Left lung (tissue), 10 donors: Measurements from ENCODE around the gene ZC3H18. TPM values are rescaled to one million over a fixed set of nuclear protein-coding genes. Genes with fewer than 3 reads are reported as not detected.

Source experiments
- ATAC-seq: fragments of 200-7000 bp; cut with Tn5 transposase; one replicate; pipeline ENCODE4 v1.9.1; 2020; ENCODE audit warnings: moderate library complexity
- DNase-seq, 4 donors: peaks; one replicate each; pipeline ENCODE4 v3.0.0-alpha.2; 2013 to 2020
- H3K27ac ChIP-seq, 2 donors: fragments of 200-600 bp; sonication (generic) in 1 of 2; one replicate each; pipeline versions ENCODE4 v1.5.0 to v1.8.0; 2020 to 2021
- H3K27me3 ChIP-seq, 2 donors: fragments of 200-600 bp; sonication (generic) in 1 of 2; one replicate each; pipeline versions ENCODE4 v1.5.0 to v1.8.0; 2020 to 2021
- H3K36me3 ChIP-seq, 2 donors: fragments of 200-600 bp; sonication (generic) in 1 of 2; one replicate each; pipeline versions ENCODE4 v1.5.0 to v1.8.0; 2020 to 2021
- H3K4me1 ChIP-seq, 2 donors: fragments of 200-600 bp; one replicate each; pipeline ENCODE4 v1.8.0; 2021
- H3K4me3 ChIP-seq, 2 donors: fragments of 200-600 bp; sonication (generic) in 1 of 2; one replicate each; pipeline versions ENCODE4 v1.5.0 to v1.8.0; 2020 to 2021; ENCODE audit warnings: mild to moderate bottlenecking in 1 of 2
- H3K9me3 ChIP-seq, 2 donors: fragments of 200-600 bp; sonication (generic) in 1 of 2; one replicate each; pipeline versions ENCODE4 v1.5.0 to v1.8.0; 2020 to 2021
- CTCF ChIP-seq, 2 donors: fragments of 200-600 bp; sonication (generic) in 1 of 2; IDR thresholded peaks; one replicate each; pipeline versions ENCODE4 v1.5.0 to v1.8.0; 2021; ENCODE audit warnings: antibody characterized with exemption in 2 of 2
- intact Hi-C, 2 donors: fragments of 100-400 bp; cut with DNase I; formaldehyde crosslinking; loops; one replicate each; pipeline versions ENCODE4 v1.11.2 to v1.14.2; 2022
- polyA plus RNA-seq, 6 donors: library from polyadenylated mRNA; unstranded; fragments of 120-200 nt; gene quantifications; one replicate each; pipeline ENCODE4 v1.2.1, GENCODE V29; 2013; ENCODE audit not compliant: insufficient read length in 6 of 6
- total RNA-seq, 2 donors: library from RNA; stranded (reverse); fragmentation: NEBNext Ultra II Directional; extraction: Animal tissue kit (Norgen Biotek cat#: 25700); gene quantifications; one replicate each; pipeline ENCODE4 v1.2.1, GENCODE V29; 2021
- donor health status: DM: no; HTN: yes; CAD: no.
- donor health status: DM: no; HTN: no; CAD: no.

The ZC3H18 gene
- total and polyA plus RNA-seq, 8 donors, result 33.8 to 53.1 (median 38.5) TPM

GRCh38 chr16:88534638-88535190, 35.5 kb upstream of the ZC3H18 start:
- TF ChIP-seq CTCF (IDR thresholded peaks at IDR 0.05), result peak in 1 of 2 donors; percentile 20
- H3K27me3 ChIP-seq, result peaks cover 7 to 21% of the 10 kb centered on the region in 2 donors
- H3K4me3 ChIP-seq, result peak overlapping the region; percentile 21 to 56
- DNase-seq (peak in 1 of 4 donors; percentile 87), ATAC-seq (peak; percentile 5)
- H3K4me1 ChIP-seq, result peaks cover 7 to 10% of the 10 kb centered on the region in 2 donors
- intact Hi-C loops, result no loop called here
- no peaks in the 10 kb centered on the region for H3K36me3 ChIP-seq
- no peaks in the 10 kb centered on the region for H3K9me3 ChIP-seq
- peak overlapping the region in 1 of 2 donors; percentile 83 for H3K27ac ChIP-seq

- intact Hi-C loops, result no loop called here
- DNase-seq, result peak in 1 of 4 donors; percentile 77
- no peak for TF ChIP-seq CTCF (IDR thresholded peaks at IDR 0.05)
- peaks cover 7 to 10% of the 10 kb centered on the region in 2 donors for H3K4me1 ChIP-seq
- no peaks in the 10 kb centered on the region for H3K9me3 ChIP-seq
- no peak overlapping the region for H3K27ac ChIP-seq
- H3K27me3 ChIP-seq, result peaks cover 7 to 27% of the 10 kb centered on the region in 2 donors
- ATAC-seq, result peak; percentile 3
- H3K36me3 ChIP-seq, result no peaks in the 10 kb centered on the region
- peak overlapping the region; percentile 21 to 56 for H3K4me3 ChIP-seq
Observed at GRCh38 chr16:88535191-88535856, 34.9 kb upstream of the ZC3H18 start.

GRCh38 chr16:88535857-88536222, 34.4 kb upstream of the ZC3H18 start:
- DNase-seq (no peak), ATAC-seq (no peak)
- H3K4me3 ChIP-seq, result no peak overlapping the region
- H3K27ac ChIP-seq, result no peak overlapping the region
- TF ChIP-seq CTCF (IDR thresholded peaks at IDR 0.05), result no peak
- no peaks in the 10 kb centered on the region for H3K9me3 ChIP-seq
- peaks cover 7 to 10% of the 10 kb centered on the region in 2 donors for H3K4me1 ChIP-seq
- no peaks in the 10 kb centered on the region for H3K36me3 ChIP-seq
- H3K27me3 ChIP-seq, result peaks cover 7 to 33% of the 10 kb centered on the region in 2 donors
- intact Hi-C loops, result no loop called here

GRCh38 chr16:88536510-88536909, 33.7 kb upstream of the ZC3H18 start:
- intact Hi-C loops, result no loop called here

More at GRCh38 chr16:88536510-88536909, 33.7 kb upstream of the ZC3H18 start:
- ATAC-seq, result no peak
- Histone ChIP-seq H3K4me3 (no peak overlapping the region), H3K27me3 (peaks cover 7 to 39% of the 10 kb centered on the region in 2 donors), H3K4me1 (peaks cover 7 to 10% of the 10 kb centered on the region in 2 donors), H3K9me3 (no peaks in the 10 kb centered on the region), H3K36me3 (no peaks in the 10 kb centered on the region), H3K27ac (no peak overlapping the region)
- DNase-seq, result peak in 1 of 4 donors; percentile 65
- TF ChIP-seq CTCF (IDR thresholded peaks at IDR 0.05), result no peak
